Dedifferentiated amniotic fluid mesenchymal stem cell (primary cell): ENCODE data around the gene SKOR1.

Experiments
- DNase-seq: peaks from one replicate; pipeline ENCODE4 v3.0.0-alpha.2; 2016; ENCODE audit errors: extremely low spot score

SKOR1 gene

DNA sequence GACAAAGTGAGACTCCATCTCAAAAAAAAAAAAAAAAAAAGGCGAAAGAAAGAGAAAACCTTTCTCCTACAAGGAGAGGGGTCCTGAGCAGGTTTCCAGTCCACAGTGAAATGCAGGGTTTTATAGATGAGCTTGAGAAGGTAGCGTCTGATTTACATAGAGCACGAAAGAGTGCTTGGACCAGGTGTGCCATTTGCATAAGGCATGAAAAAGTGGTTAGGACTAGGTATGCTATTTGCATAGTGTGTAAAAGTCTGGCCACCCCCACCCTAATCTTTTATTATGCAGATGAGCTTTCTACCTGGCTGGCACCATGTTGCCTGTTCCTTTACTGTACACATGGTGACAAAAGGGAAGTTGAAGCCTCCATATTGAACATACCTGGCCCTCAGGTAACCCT, 28.1 kb downstream of the SKOR1 start:
- no peak for DNase-seq

GRCh38 chr15:67854358-67854757, 29.0 kb downstream of the SKOR1 start:
- no peak for DNase-seq

DNA sequence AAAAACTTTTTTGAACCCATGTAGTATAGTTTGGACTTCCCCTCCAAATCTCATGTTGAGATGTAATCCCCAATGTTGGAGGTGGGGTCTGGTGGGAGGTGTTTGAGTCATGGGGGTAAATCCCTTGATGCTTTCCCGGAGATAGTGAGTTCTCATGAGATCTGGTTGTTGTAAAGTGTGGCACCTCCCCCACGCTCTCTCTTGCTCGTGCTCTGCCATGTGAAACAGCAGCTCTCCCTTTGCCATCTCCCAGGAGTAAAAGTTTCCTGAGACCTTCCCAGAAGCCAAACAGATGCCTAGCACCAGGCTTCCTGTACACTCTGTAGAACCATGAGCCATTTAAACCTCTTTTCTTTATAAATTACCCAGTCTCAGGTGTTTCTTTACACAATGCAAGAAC, 30.5 kb downstream of the SKOR1 start:
- DNase-seq, result no peak

DNA sequence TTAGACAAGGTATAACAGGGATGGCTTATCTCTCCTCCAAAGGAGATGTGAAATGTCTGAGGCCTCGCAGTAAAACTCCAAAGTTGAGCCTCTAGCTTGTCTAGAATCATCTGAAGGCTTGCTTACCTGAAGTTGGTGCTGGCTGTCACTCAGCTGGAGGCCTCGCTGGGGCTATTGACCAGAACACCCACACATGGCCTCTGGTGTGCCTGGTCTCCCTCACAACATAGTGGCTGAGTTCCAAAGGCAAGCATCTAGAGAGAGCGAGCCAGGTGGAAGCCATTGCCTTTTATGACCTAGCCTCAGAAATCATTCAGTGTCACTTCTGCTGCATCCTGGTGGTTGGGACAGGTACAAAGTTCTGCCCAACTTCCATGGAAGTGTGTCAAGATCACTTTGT, 31.9 kb downstream of the SKOR1 start:
- DNase-seq, result no peak

DNA sequence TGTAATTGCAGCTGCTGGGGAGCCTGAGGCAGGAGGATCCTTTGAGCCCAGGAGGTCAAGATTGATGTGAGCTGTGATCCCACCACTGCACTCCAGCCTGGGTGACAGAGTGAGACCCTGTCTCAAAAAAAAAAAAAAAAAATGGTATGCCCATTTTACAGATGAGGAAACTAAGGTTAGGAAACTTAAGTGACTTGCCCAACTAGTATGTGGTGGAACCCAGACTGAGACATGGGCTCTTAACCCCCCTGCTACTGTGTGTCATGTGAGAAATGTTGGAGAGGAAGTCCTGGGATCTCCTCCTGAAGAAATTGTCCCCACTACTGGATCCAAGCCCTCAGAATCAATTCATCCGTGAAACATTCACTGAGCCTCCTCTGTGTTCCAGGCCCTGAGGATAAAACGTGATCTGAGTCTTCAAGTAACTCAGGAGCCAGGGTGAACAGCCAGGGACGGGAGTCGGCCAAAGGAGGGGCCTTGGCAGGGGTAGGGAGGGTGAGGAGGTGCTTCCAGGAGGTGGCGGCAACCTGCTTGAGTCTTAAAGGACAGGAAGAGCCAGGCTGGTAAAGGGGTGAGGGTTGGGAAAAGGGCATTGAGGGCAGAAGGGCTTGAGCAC, 34.1 kb downstream of the SKOR1 start:
- no peak for DNase-seq

- DNase-seq, result no peak
Observed at GRCh38 chr15:67861983-67862382, 36.7 kb downstream of the SKOR1 start.

- DNase-seq, result no peak
Observed at GRCh38 chr15:67862750-67863441, 37.6 kb downstream of the SKOR1 start.

DNA sequence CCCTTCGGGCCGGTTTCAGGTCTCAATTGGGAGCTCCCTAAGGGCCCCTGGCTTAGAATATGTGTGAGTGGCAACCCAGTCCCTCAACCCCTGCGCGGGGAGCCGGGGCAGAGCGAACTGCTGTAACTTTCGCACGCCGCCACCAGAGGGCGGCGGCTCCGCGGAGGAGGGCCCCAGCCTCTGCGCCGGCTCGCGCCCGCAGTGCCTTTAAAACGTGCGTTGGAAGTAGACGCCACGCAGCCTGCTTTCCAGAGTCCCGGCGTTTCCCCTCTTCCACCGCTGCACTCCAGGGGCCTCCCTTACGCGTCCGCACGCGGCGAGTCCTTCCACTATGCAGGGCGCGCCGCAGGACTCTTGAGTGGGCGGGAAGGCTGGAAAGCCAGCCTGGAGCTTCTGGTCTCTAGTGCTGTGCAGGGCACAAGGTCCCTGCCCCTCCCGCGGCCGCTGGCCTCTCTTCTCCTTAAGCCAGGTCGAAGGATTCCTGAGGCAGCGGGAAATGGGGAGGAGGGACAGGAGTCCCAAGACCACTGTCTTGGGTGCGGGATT, 38.2 kb downstream of the SKOR1 start:
- peak; percentile 54 for DNase-seq

- DNase-seq, result peak; percentile 59
Observed at GRCh38 chr15:67865331-67865730, 40.0 kb downstream of the SKOR1 start.

DNA sequence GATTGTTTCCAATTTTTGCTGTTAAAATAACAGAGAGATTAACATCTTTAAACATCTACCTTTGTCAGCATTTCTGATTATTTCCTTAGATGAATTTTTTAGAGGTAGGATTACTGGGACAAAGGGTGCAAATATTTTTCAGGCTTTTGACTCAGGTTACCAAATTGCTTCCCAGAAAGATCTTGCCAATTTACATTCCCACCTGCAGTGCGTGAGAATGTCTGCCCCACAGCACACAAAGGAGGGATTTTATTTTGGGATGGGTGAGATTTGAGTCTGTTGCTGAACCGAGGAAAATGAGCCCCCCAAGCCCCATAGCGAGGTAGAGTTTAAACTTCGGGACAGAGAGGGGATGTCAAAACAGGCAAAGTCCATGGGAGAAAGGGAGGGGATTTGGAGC, 40.5 kb downstream of the SKOR1 start:
- no peak for DNase-seq

DNA sequence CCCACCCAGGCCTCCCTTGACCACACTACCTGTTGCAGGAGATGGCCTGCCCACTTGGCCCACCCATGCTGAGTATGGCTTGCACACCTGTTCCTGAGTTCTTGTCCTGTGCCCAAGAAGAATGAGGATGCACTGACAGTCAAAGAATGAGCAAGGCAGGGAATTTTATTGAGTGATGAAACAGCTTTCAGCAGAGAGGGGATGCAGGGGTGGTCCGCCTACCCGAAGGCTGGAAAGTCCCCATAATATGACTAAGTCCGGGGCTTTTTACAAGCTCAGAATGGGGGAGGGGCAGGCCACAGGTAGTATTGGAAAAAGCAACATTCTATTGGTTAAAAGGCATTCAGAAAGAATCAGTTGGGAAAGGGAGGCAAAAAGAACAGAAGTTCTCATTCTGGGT, 44.4 kb downstream of the SKOR1 start:
- DNase-seq, result no peak

- DNase-seq, result no peak
Observed at GRCh38 chr15:67870868-67871408, 45.6 kb downstream of the SKOR1 start.

DNA sequence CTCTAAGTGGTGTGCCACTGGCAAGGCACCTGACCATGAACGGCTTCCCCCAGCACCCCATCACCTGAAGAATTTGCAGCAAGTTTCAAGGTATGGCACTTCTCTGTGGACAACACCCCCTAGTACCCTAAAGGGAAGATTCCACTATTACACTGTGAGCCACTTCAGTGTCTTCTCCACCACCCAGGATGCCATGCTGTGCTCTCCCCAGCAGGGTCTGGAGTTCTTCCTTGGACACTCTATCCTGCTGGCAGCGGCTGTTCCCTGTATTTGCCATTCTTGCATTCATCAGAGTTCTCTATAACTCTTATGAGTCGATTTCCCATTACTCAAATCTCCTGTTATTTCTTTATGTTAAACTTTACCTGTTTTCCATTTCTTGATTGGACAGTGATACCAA, 48.5 kb downstream of the SKOR1 start:
- no peak for DNase-seq

- DNase-seq, result no peak
Observed at GRCh38 chr15:67878712-67879206, 53.5 kb downstream of the SKOR1 start.

- DNase-seq, result no peak
Observed at GRCh38 chr15:67879440-67880129, 54.3 kb downstream of the SKOR1 start.

DNA sequence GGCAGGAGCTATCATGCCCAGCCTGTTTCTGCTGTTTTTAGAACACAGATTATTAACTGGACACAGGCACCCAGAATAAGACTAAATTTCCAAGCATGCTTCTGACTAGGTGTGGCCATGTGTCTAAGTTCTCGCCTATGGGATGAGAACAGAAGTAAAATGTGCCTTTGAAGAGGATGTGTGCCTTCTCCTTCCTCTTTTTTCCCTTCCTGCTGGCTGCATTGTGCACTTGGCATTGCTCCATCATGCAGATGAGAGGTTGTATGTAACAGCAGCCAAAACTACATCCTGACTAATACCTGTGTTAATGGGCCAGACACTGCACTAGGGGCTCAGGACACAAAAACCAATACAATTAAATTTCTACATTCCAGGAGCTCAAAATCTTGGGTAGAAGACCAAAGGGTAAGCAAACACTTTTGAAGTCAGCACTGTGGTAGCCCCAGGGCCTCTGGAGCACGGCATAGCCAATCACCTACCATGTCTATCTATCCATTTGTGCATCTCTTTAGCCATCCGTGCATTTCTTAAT, 55.4 kb downstream of the SKOR1 start:
- no peak for DNase-seq

DNA sequence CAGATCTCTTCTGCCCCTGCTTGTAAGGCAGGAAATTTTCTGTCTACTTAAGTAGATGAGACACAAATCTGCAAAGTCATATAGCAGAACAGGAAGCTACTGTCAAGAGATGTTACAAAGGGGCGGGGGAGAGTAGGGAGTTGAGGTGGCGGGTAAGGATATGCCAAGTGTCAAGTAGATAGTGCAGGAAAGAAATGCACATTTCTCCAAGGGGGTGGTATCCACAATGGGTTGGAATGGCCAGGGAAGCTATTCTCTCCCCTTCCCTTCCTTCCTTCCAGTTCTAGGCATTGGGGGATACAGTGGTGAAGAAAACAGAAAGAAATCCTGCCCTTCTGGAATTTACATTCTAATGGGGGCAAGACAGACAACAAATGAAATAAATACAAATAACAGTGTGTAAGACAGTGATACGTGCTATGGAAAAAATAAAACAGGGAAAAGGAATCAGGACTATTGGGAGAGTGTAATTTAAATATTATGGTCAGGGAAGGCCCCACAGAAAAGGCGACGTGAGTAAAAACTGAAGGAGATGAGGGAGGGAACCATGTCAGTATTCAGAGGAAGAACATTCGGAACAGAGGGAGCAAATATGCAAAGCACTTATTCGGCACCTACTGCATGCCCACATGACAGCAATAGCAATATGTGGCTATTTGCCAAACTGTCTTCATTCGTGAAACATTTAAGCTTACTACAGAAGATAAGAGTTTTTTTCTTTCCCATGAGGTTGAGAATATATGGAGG, 57.4 kb downstream of the SKOR1 start:
- DNase-seq, result no peak

DNA sequence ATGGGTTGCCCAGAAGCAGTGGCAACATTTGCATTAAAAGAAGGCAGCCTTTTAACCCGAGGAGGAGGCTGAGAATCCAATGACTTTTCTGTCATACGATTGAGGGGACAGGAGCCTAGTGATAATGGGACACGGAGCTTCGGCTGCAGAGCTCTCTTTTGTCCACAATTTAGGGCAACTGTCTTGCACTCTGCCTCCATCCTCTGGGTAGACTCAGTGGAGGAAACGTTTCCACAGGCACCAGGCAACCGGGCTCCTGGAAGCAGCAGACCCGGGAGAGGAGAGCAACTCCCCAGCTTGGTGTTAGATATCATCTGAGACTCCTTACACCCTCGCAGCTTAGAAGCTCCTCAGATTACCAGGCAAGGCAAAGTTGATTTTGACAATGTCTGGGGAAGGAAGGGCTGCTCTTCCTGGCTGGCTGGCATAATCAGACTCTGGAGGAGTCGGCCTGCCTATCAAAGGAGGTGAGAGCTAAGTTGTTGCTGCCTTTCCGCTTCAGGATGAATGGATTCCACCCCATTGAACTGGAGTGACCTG, 58.0 kb downstream of the SKOR1 start:
- DNase-seq, result no peak

DNA sequence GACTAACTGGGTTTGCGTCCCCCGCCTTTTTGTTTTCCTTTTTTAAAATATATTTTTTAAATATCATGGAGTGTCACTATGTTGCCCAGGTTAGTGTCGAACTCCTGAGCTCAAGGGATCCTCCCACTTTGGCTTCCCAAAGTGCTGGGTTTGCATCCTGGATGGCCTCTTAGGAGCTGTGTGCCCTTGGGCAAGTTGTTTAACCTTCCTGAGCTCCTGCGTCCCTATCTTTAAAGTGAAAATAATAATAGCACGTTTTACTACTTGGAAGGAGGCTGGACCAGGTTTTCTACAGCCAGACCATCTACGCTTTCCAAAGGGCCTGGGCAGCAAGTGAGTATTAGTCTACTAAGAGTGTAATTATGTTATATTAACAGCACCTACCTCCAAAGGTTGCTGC, 58.7 kb downstream of the SKOR1 start:
- DNase-seq, result no peak
